GM21529 (cell line): ENCODE measurements around the gene PMEL.
"Not testable (repeated sequence)": the region's sequence is repeated elsewhere in the genome, so short reads cannot be mapped to it uniquely, and the experiment has no call there.

Experiments used
- ATAC-seq: cut with Tn5 transposase; IDR thresholded peaks from one replicate; pipeline ENCODE4 v1.9.1; 2021; ENCODE audit not compliant: unreplicated experiment

PMEL gene

DNA sequence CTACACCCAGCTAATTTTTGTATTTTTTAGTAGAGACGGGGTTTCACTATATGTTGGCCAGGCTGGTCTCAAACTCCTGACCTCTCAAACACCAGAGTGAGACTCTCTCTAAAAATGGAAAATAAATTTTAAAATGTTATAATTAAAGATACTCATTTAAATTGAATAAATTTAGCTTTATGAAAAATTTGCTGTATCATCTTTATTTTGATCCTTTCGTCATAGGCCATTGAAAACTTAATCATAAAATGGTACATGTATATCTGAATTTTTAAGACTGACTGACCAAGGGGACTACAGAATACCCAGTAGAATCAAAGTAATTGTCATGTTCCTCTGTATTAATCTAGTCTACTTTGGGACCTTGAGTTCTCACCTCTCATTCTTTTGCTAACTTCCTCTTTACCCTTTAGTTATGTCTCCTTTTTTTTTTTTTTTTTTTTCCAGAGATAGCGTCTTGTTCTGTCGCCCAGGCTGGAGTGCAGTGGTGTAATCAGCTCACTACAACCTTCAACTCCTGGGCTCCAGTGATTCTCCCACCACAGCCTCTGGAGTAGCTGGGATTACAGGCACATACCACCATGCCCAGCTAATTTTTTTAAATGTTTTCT is 17.5 kb upstream of the PMEL start:
- ATAC-seq, result no peak

DNA sequence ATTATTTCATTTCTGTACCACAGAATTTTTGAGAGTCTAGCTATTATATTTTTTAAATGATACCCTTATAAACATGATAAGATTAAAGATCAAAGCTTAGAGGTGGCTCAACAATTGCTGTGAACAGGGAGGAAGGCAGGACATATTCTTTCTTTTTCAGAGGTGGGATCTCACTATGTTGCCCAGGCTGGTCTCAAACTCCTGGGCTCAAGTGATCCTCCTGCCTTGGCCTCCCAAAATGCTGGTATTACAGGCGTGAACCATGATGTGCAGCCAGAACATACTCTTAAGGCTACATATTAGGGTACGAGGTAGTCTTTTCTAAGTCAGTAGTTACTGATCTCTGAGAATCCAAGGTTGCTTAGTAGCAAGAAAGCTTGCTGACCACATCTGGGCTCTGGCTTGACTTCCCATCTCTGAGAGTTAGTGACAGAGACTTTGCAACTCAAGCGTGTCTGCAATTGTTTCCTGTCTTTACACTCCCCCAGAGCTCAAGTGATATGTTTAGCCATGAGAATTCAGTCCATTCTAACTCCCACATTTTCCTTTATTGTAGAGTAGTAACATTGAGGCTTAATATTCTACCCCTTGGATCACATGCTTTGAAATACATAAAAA is 16.6 kb upstream of the PMEL start:
- peak; percentile 89 for ATAC-seq

DNA sequence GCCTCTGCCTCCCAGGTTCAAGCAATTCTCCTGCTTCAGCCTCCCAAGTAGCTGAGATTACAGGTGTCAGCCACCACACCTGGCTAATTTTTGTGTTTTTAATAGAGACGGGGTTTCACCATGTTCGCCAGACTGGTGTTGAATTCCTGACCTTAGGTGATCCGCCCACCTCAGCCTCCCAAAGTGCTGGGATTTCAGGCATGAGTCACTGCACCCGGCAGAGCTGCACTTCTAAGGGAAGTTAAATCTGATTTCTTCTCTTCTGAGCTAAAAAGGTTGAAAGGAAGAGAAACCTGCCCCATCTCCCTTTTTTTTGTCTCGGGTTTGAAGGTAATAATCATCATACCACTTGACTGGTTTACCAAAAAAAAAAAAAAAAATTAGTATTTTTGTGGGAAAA is 16.0 kb upstream of the PMEL start:
- not testable (repeated sequence) for ATAC-seq

DNA sequence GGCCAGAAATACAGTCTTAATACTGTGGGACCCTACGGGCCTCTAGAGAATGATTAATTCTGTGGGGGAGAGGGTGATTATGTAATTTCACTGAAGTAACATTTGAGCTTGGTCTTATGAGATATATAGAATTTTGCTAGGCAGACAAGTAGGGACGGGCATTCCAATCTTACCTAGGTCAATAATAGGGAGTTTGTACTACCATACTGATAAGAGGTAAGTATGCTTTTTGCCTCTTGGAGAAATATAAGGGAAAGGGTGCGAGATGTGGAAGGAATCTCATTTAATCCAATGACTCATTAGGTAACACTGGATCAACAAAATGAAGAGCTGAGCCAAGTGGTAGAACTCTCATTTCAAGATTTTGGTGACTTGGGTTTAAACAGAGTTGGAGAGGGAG is 13.2 kb upstream of the PMEL start:
- no peak for ATAC-seq

DNA sequence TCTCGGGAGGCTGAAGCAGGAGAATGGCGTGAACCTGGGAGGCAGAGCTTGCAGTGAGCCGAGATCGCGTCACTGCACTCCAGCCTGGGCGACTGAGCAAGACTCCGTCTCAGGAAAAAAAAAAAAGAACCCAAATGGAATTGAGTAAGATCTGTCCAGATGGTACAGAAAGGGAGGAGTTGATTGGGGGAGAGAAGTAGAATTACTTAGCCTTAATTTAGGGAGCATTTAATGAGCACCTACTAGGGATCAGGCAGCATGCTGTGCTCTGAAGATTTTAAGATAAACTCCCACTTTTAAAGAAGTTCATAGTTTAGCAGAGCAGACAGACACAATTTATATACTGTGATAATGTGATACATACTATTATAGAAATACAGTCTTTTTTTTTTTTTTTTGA is 12.6 kb upstream of the PMEL start:
- ATAC-seq, result no peak

DNA sequence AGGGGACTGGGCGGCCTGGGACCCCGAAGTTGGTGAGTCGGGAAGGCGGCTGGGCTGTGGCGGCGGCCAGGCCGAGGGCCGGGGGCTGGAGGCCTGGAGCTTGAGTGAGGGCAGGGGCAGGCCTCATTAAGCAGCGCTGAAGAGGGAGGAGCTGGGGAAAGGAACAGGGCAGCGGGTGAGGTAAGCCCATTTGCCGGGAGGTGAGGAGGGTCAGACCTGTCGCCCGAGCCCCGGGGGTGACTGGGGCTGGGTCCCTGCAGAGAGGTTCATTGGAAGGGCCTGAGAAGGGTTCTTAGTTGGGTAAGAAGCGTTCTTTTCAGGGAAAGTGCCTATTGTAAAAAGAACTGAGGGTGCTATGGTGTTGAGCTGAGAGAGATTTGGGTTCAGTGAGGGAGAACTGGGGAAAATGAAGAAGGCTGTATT is 8.5 kb upstream of the PMEL start:
- ATAC-seq, result peak; percentile 14

DNA sequence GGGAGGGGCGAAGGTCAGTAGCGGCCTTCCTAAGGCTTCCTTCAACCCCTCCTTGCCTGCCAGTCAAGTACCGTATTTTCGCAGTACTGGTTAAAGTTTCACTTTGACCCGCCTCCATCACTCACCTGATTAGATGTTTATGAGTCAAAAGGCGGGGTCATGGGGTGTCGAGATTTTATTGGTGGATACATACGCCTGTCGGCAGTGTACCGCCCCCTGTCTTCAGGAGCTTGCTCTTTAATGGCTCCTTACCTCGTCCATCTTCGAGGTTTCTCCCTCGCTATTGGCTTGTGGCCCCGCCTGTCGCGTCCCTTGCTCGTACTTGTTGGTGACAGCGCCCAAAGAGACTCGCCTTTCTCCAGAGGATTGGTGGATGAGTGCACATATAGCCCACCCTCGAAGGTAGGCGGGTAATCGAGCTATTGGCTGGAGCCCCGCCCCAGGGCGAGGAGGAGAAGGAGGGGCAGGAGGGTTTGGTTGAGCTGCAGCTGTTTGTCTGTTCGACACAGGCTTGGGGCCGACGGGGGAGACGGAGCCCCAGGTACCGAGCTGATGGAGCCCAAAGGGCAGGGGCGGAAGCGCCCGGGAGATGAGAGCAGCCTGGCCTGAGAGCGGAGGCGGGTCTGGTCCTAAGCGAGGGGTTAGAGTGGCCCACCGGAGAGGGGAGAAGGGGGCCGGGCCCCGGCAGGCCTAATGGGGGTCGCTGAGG is 7.9 kb upstream of the PMEL start, which contains the start of gene RAB5B:
RAB5B (plus strand) TSS at position 480 of the 709 bp plus-strand sequence. CDS start 12,883 bp downstream, outside the sequence.
- ATAC-seq, result peak; percentile 90

DNA sequence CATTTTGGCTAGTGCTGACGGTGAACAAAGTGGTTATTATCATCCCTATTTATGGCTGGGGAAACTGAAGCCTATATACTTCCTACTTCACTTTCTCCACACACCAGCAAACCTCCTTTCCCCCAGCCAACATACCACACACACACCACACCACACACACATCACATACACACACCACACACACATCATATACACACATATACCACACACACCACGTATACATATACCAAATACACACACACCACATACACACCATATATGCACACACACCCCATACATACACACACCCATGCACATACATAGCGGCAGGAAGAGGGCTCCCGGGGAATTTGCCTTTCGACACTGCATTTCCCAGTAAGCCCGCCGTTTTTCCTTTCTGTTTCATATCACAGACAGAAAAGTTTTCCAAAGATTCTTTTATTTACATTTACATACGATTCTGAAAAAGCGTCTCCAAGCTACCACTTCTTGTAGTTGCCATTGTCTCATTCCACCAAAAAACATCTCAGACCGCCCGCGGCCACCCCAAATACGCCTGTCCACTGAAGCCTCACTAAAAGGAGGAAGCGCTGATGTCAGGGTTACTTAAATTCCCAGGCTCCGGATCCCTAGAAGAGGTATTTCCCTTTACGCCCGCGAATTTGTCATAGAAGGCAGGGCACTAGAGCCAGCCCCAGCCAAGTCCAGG is 7.2 kb upstream of the PMEL start:
- no peak for ATAC-seq

DNA sequence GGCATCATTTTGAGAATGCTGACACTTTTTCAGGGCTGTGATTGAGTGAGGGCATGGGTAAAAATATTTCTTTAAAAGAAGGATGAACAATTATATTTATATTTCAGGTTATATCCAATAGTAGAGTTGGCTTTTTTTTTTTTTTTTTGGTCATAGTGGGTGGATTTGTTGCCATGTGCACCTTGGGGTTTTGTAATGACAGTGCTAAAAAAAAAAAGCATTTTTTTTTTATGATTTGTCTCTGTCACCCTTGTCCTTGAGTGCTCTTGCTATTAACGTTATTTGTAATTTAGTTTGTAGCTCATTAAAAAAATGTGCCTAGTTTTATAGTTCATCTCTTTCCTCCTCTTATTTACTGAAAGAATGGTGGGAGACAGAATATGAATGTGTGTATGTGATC is 6.6 kb upstream of the PMEL start:
- no peak for ATAC-seq

DNA sequence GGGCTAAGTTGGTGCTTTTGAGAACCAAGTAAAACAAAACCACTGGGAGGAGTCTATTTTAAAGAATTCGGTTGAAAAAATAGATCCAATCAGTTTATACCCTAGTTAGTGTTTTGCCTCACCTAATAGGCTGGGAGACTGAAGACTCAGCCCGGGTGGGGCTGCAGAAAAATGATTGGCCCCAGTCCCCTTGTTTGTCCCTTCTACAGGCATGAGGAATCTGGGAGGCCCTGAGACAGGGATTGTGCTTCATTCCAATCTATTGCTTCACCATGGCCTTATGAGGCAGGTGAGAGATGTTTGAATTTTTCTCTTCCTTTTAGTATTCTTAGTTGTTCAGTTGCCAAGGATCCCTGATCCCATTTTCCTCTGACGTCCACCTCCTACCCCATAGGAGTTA is 6.2 kb upstream of the PMEL start:
- no peak for ATAC-seq

DNA sequence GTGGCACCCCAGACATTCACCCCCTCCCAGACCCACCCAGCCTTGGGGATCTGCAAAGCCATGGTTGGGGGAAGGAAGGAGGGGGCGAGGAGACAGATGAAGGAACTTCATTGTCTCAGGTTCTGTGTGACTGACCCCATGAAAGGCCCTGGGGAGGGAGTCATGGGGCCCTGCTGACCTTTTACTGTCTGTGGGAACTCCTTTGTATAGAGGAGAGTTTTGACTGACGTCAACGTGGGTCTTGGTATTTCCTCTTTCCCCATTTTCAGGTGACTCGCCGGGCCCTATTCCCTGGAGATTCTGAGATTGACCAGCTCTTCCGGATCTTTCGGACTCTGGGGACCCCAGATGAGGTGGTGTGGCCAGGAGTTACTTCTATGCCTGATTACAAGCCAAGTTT is 4.9 kb upstream of the PMEL start:
- ATAC-seq, result no peak

DNA sequence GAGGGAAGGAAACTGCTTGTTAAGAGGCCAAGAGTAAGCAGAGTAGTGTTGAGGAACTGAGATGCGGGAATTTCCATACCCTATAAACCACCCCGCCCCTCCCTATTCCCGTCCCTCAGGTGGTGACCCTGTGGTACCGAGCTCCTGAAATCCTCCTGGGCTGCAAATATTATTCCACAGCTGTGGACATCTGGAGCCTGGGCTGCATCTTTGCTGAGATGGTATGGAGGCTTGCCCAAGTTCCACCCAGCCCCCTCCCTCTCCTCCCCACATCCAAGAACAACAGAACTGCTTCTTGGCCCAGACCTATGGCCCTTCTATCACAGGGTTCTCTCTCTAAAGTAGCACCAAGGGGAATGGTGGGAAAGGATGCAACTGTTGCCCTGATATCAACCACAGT is 3.5 kb upstream of the PMEL start:
- ATAC-seq, result no peak

DNA sequence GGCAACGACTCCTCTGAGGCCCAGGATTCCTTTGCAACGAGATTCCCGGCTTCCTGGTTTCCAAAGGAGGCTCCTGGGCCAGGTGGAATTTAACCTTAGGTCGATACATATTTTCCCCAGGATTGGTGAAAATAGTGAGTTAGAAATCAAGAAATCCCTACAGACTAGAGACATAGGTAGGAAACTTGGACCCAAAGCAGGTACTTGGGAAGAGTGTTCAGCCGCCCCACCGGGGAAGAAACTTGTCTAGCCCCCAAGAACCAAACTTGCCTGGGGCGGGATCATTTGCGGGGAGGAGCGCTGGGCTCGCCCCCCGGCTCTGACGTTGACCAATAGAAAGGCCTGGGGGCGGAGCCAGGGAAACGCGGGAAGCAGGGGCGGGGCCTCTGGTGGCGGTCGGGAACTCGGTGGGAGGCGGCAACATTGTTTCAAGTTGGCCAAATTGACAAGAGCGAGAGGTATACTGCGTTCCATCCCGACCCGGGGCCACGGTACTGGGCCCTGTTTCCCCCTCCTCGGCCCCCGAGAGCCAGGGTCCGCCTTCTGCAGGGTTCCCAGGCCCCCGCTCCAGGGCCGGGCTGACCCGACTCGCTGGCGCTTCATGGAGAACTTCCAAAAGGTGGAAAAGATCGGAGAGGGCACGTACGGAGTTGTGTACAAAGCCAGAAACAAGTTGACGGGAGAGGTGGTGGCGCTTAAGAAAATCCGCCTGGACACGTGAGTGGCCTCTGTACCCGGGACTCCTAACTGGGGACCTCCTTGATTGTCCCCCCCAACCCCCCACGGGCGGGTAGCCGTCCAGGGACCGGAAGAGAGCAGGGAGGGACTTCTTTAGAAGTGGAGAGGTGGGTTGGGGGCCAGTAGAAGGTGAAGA is 803 bp upstream of the PMEL start, which contains the start of gene CDK2:
CDK2 (plus strand) TSS at position 423 of the 874 bp plus-strand sequence; CDS start at position 602, 179 bp downstream.
- ATAC-seq, result peak; percentile 94

DNA sequence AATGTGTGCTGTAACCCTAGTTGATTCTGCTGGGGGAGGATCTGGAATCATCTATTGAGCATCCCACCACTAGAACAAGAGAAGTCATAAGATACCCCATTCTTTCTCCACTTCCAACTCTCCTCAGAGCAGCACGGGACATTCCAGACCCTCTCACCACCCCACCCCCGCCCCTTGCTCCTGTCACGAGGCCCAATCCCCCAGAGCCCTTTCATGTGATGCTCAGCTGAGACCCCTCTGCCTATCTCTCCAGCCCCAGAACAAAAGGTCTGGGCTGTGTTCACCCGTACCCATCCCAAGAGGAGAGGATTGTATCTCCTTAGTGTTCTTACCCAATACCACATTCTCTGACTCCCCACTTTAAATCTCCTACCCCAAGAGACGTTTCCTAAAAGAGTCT is 602 bp downstream of the PMEL start:
- ATAC-seq, result no peak

DNA sequence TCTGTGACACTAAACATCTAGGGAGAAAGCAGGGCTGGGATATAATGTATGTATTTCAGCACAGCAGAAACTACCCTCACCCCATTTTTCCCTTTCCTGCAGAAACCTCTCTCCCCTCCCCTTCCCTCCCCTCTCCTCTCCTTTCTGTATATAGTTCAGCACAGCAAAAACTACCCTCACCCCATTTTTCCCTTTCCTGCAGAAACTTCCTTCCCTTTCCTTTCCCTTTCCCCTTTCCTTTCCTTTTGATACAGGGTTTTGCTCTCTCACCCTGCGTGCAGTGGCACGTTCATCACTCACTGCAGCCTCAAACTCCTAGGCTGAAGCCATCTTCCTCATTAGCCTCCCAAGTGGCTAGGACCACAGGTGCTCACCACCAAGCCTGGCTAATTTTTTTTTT is 2.1 kb downstream of the PMEL start:
- ATAC-seq, result no peak

DNA sequence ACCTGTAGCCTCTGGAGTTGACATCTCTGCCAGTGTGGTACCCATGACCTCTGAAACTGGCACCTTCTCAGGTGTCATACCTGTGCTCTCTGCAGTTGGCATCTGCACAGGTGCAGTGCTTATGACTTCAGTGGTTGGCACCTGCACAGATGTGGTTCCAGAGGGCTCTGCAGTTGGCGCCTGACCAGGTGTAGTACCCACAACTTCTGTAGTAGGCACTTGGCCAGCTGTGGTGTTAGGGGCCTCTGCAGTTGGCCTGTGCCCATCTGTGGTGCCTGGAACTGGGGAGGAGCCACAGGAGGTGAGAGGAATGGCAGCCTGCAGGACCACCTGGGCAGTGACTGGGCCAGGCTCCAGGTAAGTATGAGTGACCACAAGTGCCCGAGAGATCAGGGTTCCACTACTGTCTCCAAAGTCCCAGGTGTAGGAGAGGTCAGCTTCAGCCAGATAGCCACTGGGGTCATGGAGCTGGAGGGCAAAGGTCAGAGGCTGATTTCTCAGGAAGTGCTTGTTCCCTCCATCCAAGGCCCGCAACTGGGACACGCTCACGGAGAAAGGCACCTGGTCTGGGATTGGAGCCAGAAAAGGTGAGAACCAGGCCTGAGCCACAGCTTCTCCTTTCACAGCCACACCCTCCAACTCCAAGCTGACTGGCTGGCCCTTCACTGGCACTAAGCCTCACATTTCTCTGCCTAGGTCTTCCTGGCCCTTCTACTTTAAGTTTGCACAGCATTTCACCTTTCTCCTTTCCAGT is 8.6 kb downstream of the PMEL start:
- ATAC-seq, result no peak

DNA sequence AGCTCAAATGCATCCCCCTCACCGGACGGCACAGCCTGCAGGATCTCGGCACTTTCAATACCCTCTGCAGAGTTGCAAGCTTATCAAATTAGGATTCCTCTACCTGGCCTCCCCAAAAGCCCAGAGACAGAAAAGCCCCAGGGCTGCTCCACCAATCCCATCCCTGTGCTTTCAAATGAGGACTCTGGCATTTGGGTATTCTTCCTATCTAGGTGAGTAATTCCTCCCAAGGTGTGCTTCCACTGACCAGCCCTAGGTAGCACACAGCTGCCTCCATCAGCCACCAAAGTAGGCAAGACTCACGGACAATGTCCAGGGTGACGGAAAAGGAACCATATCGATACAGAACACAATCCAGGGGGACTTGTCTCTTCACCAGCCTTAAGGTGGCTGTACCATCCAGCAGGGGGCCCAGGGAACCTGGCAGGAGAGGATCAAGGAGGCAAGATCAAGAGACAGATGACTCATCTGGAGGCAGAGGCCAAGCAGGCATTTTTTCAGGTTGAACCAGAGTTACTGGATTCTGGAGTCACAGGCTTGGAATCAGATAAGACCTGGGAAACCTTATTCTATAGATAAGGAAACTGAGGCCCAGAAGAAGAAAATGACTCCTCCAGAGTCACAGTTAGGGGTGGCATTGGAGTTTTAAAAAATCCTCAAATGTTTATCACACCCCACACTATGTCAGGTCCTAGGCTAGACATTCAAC is 9.9 kb downstream of the PMEL start:
- ATAC-seq, result no peak

DNA sequence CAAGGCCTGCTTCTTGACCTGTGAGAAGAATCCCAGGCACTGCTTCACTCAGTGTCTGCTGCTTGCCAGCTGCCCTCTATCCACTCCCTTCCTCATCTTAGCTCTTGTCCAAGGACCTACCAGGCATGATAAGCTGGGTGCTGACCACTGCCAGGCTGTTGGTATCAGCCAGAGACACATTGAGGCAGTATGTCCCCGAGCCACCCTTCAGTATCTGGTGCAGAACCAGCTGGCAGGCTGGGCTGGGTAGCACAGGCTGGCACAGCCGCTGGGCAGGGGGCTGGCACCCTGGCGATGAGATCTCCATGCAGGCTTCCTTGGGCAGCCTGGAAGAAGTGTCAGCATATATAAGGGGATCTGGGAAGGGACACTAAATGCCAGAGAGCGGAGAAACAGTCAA is 10.5 kb downstream of the PMEL start:
- no peak for ATAC-seq

DNA sequence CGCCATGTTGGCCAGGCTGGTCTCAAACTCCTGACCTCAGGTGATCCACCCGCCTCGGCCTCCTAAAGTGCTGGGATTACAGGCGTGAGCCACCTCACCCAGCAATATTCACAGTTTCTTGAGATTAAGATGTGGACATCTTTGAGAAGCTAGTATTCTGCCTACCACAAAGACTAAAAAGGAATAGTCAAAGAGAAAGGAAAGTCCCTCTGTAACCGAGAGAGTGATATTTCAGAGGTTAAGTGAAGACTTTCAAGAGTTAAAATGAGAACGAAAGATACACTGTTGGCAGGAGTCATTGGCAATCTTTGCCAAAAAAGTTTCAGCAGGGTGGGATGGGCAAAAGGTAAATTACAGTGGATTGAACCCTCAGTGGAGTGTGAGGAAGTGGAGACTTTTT is 19.3 kb downstream of the PMEL start:
- ATAC-seq, result no peak
